ENCODE data around the gene FAAP100.

Gene FAAP100

GRCh38 chr17:81522491-81523401, 29.4 kb downstream of the FAAP100 start:
- peak; percentile 20 for DNase-seq

- peak; percentile 44 for DNase-seq
Measured at GRCh38 chr17:81520021-81520901, 31.9 kb downstream of the FAAP100 start.

GRCh38 chr17:81519284-81520020, 32.7 kb downstream of the FAAP100 start:
- peak; percentile 35 for DNase-seq

- DNase-seq = peak; percentile 26
Measured at GRCh38 chr17:81518785-81519283, 33.3 kb downstream of the FAAP100 start.

GRCh38 chr17:81518113-81518784, 33.9 kb downstream of the FAAP100 start:
- no peak for DNase-seq

- DNase-seq = no peak
Measured at GRCh38 chr17:81517339-81518112, 34.6 kb downstream of the FAAP100 start.

- no peak for DNase-seq
Measured at GRCh38 chr17:81517009-81517338, 35.2 kb downstream of the FAAP100 start.

- no peak for DNase-seq
Measured at GRCh38 chr17:81516439-81516838, 35.7 kb downstream of the FAAP100 start.

- no peak for DNase-seq
Measured at GRCh38 chr17:81515530-81516041, 36.6 kb downstream of the FAAP100 start.

- peak; percentile 41 for DNase-seq
Measured at GRCh38 chr17:81514739-81515529, 37.2 kb downstream of the FAAP100 start.

- DNase-seq = no peak
Measured at GRCh38 chr17:81514489-81514738, 37.7 kb downstream of the FAAP100 start.

GRCh38 chr17:81513753-81514488, 38.2 kb downstream of the FAAP100 start:
- peak; percentile 72 for DNase-seq

GRCh38 chr17:81513372-81513752, 38.8 kb downstream of the FAAP100 start:
- DNase-seq = peak; percentile 72

- DNase-seq = peak; percentile 61
Measured at GRCh38 chr17:81512562-81513371, 39.4 kb downstream of the FAAP100 start, which contains the start of gene ACTG1. Gene ACTG1, minus strand, starts transcription at chr17:81512799. Its CDS starts 445 bp downstream, at chr17:81512354.

- no peak for DNase-seq
Measured at GRCh38 chr17:81511804-81512561, 40.2 kb downstream of the FAAP100 start.

- DNase-seq = no peak
Measured at GRCh38 chr17:81511554-81511803, 40.7 kb downstream of the FAAP100 start.

- no peak for DNase-seq
Measured at GRCh38 chr17:81510785-81511553, 41.2 kb downstream of the FAAP100 start.

All from NCI-H526 treated with DMSO at 0.1 percent for 48 hours (cell line).